Smooth muscle cell (in vitro differentiated cells): ENCODE data around the gene POGLUT2. TPM values are rescaled to one million over a fixed set of nuclear protein-coding genes. Genes with fewer than 3 reads are reported as not detected.

Source experiments
- DNase-seq: peaks from one replicate; lab custom pipeline; 2025; ENCODE audit not compliant: unreplicated experiment; lab: John Stamatoyannopoulos, UW
- H2AFZ ChIP-seq: fragments of 200-600 bp; sonication (generic); 2 replicates; pipeline ENCODE4 v1.6.0; 2016; ENCODE audit warnings: antibody characterized with exemption, low read depth, mild to moderate bottlenecking
- H3F3A ChIP-seq: fragments of 200-600 bp; sonication (generic); 2 replicates; pipeline ENCODE4 v1.6.0; 2017; ENCODE audit warnings: antibody characterized with exemption, low read depth
- H3K27ac ChIP-seq: fragments of 200-600 bp; sonication (generic); 2 replicates; pipeline ENCODE4 v1.5.1; 2016; ENCODE audit warnings: low read depth, mild to moderate bottlenecking
- H3K27me3 ChIP-seq: fragments of 200-600 bp; sonication (generic); 2 replicates; pipeline ENCODE4 v1.6.1; 2016; ENCODE audit warnings: low read depth, mild to moderate bottlenecking
- H3K36me3 ChIP-seq: fragments of 200-600 bp; sonication (generic); 2 replicates; pipeline ENCODE4 v1.5.1; 2016; ENCODE audit warnings: low read depth
- H3K4me1 ChIP-seq: fragments of 200-600 bp; sonication (generic); 2 replicates; pipeline ENCODE4 v1.5.1; 2016; ENCODE audit warnings: low read depth
- H3K4me2 ChIP-seq: fragments of 200-600 bp; sonication (generic); 2 replicates; pipeline ENCODE4 v1.6.0; 2016; ENCODE audit warnings: mild to moderate bottlenecking
- H3K4me3 ChIP-seq: fragments of 200-600 bp; sonication (generic); 2 replicates; pipeline ENCODE4 v1.5.1; 2016; ENCODE audit warnings: mild to moderate bottlenecking
- H3K79me2 ChIP-seq: fragments of 200-600 bp; sonication (generic); 2 replicates; pipeline ENCODE4 v1.6.0; 2016; ENCODE audit warnings: low read depth, mild to moderate bottlenecking
- H3K9ac ChIP-seq: fragments of 200-600 bp; sonication (generic); 2 replicates; pipeline ENCODE4 v1.6.0; 2016; ENCODE audit warnings: low read depth
- H3K9me3 ChIP-seq: fragments of 200-600 bp; sonication (generic); replicated peaks from 2 replicates; pipeline ENCODE4 v1.5.1; 2016; ENCODE audit warnings: low read depth
- H4K20me1 ChIP-seq: fragments of 200-600 bp; sonication (generic); 2 replicates; pipeline ENCODE4 v1.6.0; 2016; ENCODE audit warnings: low read depth
- WGBS: methylation state at CpG from one replicate; pipeline ENCODE4 v1.1.7; 2016; ENCODE audit warnings: low lambda C conversion rate; 5-methylcytosine and 5-hydroxymethylcytosine counted together
- polyA plus RNA-seq: library from polyadenylated mRNA; unstranded; fragments of >200 nt; fragmentation: Nextera tagmentation; extraction: Ambion mirVana; gene quantifications from 2 replicates; pipeline ENCODE4 v1.2.1, GENCODE V29; 2016
- total RNA-seq: library from RNA; depleted of rRNA; stranded (reverse); fragments of >200 nt; gene quantifications from 2 replicates; pipeline ENCODE4 v1.2.3, GENCODE V29; 2014
- TF ChIP-seq, protein P1 (sequence below): fragments of 200-600 bp; sonication (generic); IDR thresholded peaks from 2 replicates; pipeline ENCODE4 v1.5.1; 2017; ENCODE audit warnings: borderline replicate concordance, mild to moderate bottlenecking, antibody characterized with exemption; ENCODE audit not compliant: insufficient read depth, poor library complexity, severe bottlenecking

The POGLUT2 gene
- total and polyA plus RNA-seq, 2 experiments from 2014 or later: 34.5 to 41.7 TPM

DNA sequence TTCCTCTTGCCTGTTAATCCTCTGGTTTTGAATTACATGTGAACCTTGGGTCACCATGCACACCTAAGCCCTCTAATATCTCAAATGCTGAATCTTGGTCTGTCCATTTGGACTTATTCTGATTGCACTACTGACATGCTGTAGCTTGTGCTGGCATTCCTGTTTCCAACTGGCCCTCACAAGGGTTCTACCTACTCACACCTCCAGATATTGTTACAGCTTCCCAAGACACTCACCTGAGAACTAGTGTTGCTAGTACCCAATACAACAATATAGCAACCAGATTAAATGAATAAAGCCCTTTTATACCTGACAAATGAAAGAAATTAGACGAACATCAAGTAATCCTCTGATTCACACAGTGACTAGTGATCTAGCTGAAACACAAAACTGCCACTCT lies 41.8 kb downstream of the POGLUT2 start:
- no peaks in the 10 kb centered on the region for H3K9me3 ChIP-seq
- no peaks in the 10 kb centered on the region for H3F3A ChIP-seq
- no peaks in the 10 kb centered on the region for H3K27me3 ChIP-seq
- H3K4me1 ChIP-seq: no peaks in the 10 kb centered on the region
- no peak overlapping the region for H3K27ac ChIP-seq
- 94% methylated on average over 1 of the region's 1 CpG for WGBS
- no peak overlapping the region for H3K9ac ChIP-seq
- no peaks in the 10 kb centered on the region for H3K79me2 ChIP-seq
- no peaks in the 10 kb centered on the region for H4K20me1 ChIP-seq
- H3K36me3 ChIP-seq: no peaks in the 10 kb centered on the region
- no peak overlapping the region for H2AFZ ChIP-seq
- DNase-seq: no peak
- no peak overlapping the region for H3K4me2 ChIP-seq
- TF ChIP-seq, protein P1, sequence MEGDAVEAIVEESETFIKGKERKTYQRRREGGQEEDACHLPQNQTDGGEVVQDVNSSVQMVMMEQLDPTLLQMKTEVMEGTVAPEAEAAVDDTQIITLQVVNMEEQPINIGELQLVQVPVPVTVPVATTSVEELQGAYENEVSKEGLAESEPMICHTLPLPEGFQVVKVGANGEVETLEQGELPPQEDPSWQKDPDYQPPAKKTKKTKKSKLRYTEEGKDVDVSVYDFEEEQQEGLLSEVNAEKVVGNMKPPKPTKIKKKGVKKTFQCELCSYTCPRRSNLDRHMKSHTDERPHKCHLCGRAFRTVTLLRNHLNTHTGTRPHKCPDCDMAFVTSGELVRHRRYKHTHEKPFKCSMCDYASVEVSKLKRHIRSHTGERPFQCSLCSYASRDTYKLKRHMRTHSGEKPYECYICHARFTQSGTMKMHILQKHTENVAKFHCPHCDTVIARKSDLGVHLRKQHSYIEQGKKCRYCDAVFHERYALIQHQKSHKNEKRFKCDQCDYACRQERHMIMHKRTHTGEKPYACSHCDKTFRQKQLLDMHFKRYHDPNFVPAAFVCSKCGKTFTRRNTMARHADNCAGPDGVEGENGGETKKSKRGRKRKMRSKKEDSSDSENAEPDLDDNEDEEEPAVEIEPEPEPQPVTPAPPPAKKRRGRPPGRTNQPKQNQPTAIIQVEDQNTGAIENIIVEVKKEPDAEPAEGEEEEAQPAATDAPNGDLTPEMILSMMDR: no peak
- no peak overlapping the region for H3K4me3 ChIP-seq

DNA sequence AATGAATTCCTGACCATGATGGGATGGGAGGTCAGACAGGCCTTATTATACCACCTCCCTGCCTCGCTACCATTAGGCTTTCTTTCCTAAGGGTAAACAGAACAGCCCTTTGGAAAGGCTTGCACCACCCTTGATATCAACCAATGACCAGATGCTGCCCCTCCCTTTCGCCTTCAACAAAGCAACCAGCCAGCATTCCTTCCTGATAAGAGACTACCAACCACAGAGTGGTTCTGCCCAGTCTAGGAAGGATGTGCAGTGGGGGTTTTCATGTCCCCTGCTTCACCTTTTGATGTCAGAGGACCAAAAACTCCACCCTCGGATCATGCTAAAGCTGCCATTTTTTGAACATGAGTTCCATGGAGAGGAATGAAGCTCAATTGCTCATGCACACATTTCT lies 46.9 kb downstream of the POGLUT2 start:
- Histone ChIP-seq H3K79me2 (no peaks in the 10 kb centered on the region), H4K20me1 (no peaks in the 10 kb centered on the region), H3K4me2 (no peak overlapping the region), H2AFZ (no peak overlapping the region), H3K27ac (no peak overlapping the region), H3K9me3 (peaks cover 4% of the 10 kb centered on the region), H3K9ac (no peak overlapping the region), H3K4me1 (no peaks in the 10 kb centered on the region), H3K36me3 (no peaks in the 10 kb centered on the region), H3K4me3 (no peak overlapping the region), H3F3A (no peaks in the 10 kb centered on the region), H3K27me3 (no peaks in the 10 kb centered on the region)
- TF ChIP-seq, protein P1: no peak
- DNase-seq: no peak
- WGBS: 89% methylated on average over 3 of the region's 3 CpGs

DNA sequence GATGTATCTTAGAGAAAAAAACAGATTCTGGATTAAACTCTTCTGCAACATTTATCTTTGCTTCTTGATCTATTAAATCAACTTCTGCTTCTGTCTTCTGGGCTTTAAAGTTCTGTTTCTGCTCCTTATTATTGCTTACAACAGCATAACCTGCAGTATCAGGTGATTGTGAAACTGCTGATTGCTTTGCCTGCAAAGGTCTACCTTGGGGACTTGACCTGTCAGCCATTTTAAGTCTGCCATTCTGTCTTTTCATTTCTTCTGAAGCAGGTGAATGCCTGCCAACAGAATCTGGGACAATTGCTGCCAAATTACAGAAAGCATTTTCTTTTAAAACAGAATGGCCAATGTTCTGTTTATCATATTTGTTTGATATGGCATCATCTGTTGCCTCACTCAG lies 56.3 kb downstream of the POGLUT2 start:
- no peak for DNase-seq
- Histone ChIP-seq H4K20me1 (no peaks in the 10 kb centered on the region), H3F3A (no peaks in the 10 kb centered on the region), H3K79me2 (no peaks in the 10 kb centered on the region), H3K9ac (no peak overlapping the region), H3K4me1 (no peaks in the 10 kb centered on the region), H2AFZ (no peak overlapping the region), H3K4me3 (no peak overlapping the region), H3K27me3 (peaks cover 4% of the 10 kb centered on the region), H3K9me3 (peaks cover 4% of the 10 kb centered on the region), H3K4me2 (no peak overlapping the region), H3K36me3 (no peaks in the 10 kb centered on the region), H3K27ac (no peak overlapping the region)
- TF ChIP-seq, protein P1: no peak

DNA sequence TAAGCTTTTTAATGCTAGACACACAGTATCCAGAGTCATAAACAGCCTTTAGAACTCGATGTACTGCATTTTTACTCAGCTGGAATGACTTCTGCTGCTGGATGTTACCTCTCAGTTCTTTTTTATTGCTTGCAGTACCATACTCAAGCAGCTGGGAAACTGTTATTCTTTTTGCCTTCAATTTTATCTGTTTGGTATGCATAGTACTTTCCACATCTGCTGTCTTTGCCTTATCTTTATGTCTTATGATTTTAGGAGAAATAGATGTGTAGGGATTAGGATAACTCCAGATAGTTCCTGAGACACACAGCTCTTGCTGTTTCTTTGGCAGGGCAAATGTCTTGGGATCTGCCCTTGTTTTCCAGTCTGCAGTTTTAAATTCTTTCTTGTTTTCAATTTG lies 56.7 kb downstream of the POGLUT2 start:
- no peak overlapping the region for H3K27ac ChIP-seq
- no peak overlapping the region for H3K4me2 ChIP-seq
- H3K4me3 ChIP-seq: no peak overlapping the region
- no peaks in the 10 kb centered on the region for H3F3A ChIP-seq
- H2AFZ ChIP-seq: no peak overlapping the region
- DNase-seq: no peak
- WGBS: 38% methylated on average over 1 of the region's 1 CpG
- H3K27me3 ChIP-seq: peaks cover 4% of the 10 kb centered on the region
- TF ChIP-seq, protein P1: no peak
- peaks cover 4% of the 10 kb centered on the region for H3K9me3 ChIP-seq
- H3K79me2 ChIP-seq: no peaks in the 10 kb centered on the region
- no peaks in the 10 kb centered on the region for H3K4me1 ChIP-seq
- no peaks in the 10 kb centered on the region for H4K20me1 ChIP-seq
- H3K9ac ChIP-seq: no peak overlapping the region
- H3K36me3 ChIP-seq: no peaks in the 10 kb centered on the region

Other genes with a start within 250 kb of the POGLUT2 start
- 38.7 and 51.6 TPM in 2 replicates for gene TPP2, start 202.0 kb downstream of the POGLUT2 start, total RNA-seq
- gene TPP2, start 202.0 kb downstream of the POGLUT2 start, polyA plus RNA-seq: 13.0 and 14.2 TPM in 2 replicates
- gene METTL21C, start 103.9 kb downstream of the POGLUT2 start, total RNA-seq: not detected in 2 replicates
- not detected in 2 replicates for gene METTL21C, start 103.9 kb downstream of the POGLUT2 start, polyA plus RNA-seq
- 14.0 and 15.3 TPM in 2 replicates for gene TEX30, start 25.2 kb downstream of the POGLUT2 start, total RNA-seq
- 17.2 and 17.4 TPM in 2 replicates for gene TEX30, start 25.2 kb downstream of the POGLUT2 start, polyA plus RNA-seq
- gene BIVM, start 143 bp upstream of the POGLUT2 start, total RNA-seq: 7.7 and 19.6 TPM in 2 replicates
- gene BIVM, start 143 bp upstream of the POGLUT2 start, polyA plus RNA-seq: 7.8 and 9.1 TPM in 2 replicates
- 65.2 and 67.6 TPM in 2 replicates for gene ERCC5, start 47.1 kb upstream of the POGLUT2 start, total RNA-seq
- 29.9 and 30.1 TPM in 2 replicates for gene ERCC5, start 47.1 kb upstream of the POGLUT2 start, polyA plus RNA-seq